GM23338 (cell line): ENCODE results near the gene DAPK1. TPM values are rescaled to one million over a fixed set of nuclear protein-coding genes. Genes with fewer than 3 reads are reported as not detected.

ENCODE experiments used
- ATAC-seq: fragments of 200-7000 bp; cut with Tn5 transposase; 3 replicates; pipeline ENCODE4 v1.9.1; 2020
- DNase-seq: peaks from one replicate; pipeline ENCODE4 v3.0.0-alpha.2; 2015; ENCODE audit warnings: low spot score
- H2AFZ ChIP-seq: fragments of 200-600 bp; sonication (generic); 2 replicates; pipeline ENCODE4 v1.8.0; 2016; ENCODE audit warnings: antibody characterized with exemption, mild to moderate bottlenecking, moderate library complexity
- H3F3A ChIP-seq: fragments of 200-600 bp; sonication (generic); replicated peaks from 2 replicates; pipeline ENCODE4 v1.8.0; 2017; ENCODE audit warnings: antibody characterized with exemption, mixed run types, low read depth
- H3K27ac ChIP-seq: fragments of 200-600 bp; sonication (generic); 2 replicates; pipeline ENCODE4 v1.6.1; 2016; ENCODE audit warnings: low read depth
- H3K27me3 ChIP-seq: fragments of 200-600 bp; sonication (generic); 2 replicates; pipeline ENCODE4 v1.8.0; 2016; ENCODE audit warnings: mild to moderate bottlenecking, mixed run types, moderate library complexity; ENCODE audit not compliant: insufficient read depth
- H3K36me3 ChIP-seq: fragments of 200-600 bp; sonication (generic); 2 replicates; pipeline ENCODE4 v1.8.0; 2016; ENCODE audit warnings: mild to moderate bottlenecking; ENCODE audit not compliant: insufficient read depth
- H3K4me1 ChIP-seq: fragments of 200-600 bp; sonication (generic); 2 replicates; pipeline ENCODE4 v1.8.0; 2016; ENCODE audit warnings: mild to moderate bottlenecking, moderate library complexity; ENCODE audit not compliant: insufficient read depth
- H3K4me2 ChIP-seq: fragments of 200-600 bp; sonication (generic); 2 replicates; pipeline ENCODE4 v1.7.1; 2017; ENCODE audit warnings: mixed run types
- H3K4me3 ChIP-seq: fragments of 200-600 bp; sonication (generic); 2 replicates; pipeline ENCODE4 v1.6.1; 2016; ENCODE audit warnings: mixed run types
- H3K79me2 ChIP-seq: fragments of 200-600 bp; sonication (generic); replicated peaks from 2 replicates; pipeline ENCODE4 v1.8.0; 2017; ENCODE audit warnings: mild to moderate bottlenecking; ENCODE audit not compliant: insufficient read depth
- H3K9me2 ChIP-seq: fragments of 200-600 bp; sonication (generic); 2 replicates; pipeline ENCODE4 v1.8.0; 2017; ENCODE audit not compliant: insufficient read depth
- H4K20me1 ChIP-seq: fragments of 200-600 bp; sonication (generic); replicated peaks from 2 replicates; pipeline ENCODE4 v1.8.0; 2017; ENCODE audit warnings: mild to moderate bottlenecking; ENCODE audit not compliant: insufficient read depth
- H3K27ac Mint-ChIP-seq: 2 replicates; pipeline ENCODE4 v1.8.0; 2020; ENCODE audit warnings: inconsistent platforms, mild to moderate bottlenecking, moderate library complexity, mixed read lengths
- H3K27me3 Mint-ChIP-seq: 3 replicates; pipeline ENCODE4 v1.8.0; 2022; ENCODE audit warnings: low read depth, mild to moderate bottlenecking, moderate library complexity, mixed read lengths, inconsistent platforms; ENCODE audit not compliant: insufficient read depth, poor library complexity
- H3K36me3 Mint-ChIP-seq: 3 replicates; pipeline ENCODE4 v1.8.0; 2021; ENCODE audit warnings: low read depth, mild to moderate bottlenecking, inconsistent platforms, moderate library complexity, mixed read lengths
- H3K4me1 Mint-ChIP-seq: 3 replicates; pipeline ENCODE4 v1.8.0; 2020; ENCODE audit warnings: mild to moderate bottlenecking, inconsistent platforms, mixed read lengths
- H3K4me3 Mint-ChIP-seq: 3 replicates; pipeline ENCODE4 v1.8.0; 2021; ENCODE audit warnings: moderate library complexity, mild to moderate bottlenecking, inconsistent platforms, mixed read lengths
- H3K9me3 Mint-ChIP-seq: 3 replicates; pipeline ENCODE4 v1.8.0; 2020; ENCODE audit warnings: moderate library complexity, mild to moderate bottlenecking, inconsistent platforms, mixed read lengths
- STAT1 ChIP-seq: IDR thresholded peaks from one replicate; pipeline ENCODE4 v1.6.1; 2016; ENCODE audit warnings: antibody characterized with exemption; ENCODE audit not compliant: unreplicated experiment
- ZNF114 ChIP-seq: fragments of 250-450 bp; sonication (Bioruptor Pico); IDR thresholded peaks from 2 replicates; pipeline ENCODE4 v1.5.0; 2020; ENCODE audit warnings: mild to moderate bottlenecking, moderate library complexity
- ZNF462 ChIP-seq: fragments of 250-450 bp; sonication (Bioruptor Pico); IDR thresholded peaks from 2 replicates; pipeline ENCODE4 v1.5.0; 2020; ENCODE audit warnings: mild to moderate bottlenecking, moderate library complexity
- polyA plus RNA-seq: library from polyadenylated mRNA; unstranded; fragments of >200 nt; fragmentation: Nextera tagmentation; extraction: Ambion mirVana; gene quantifications from 2 replicates; pipeline ENCODE4 v1.2.1, GENCODE V29; 2016
- total RNA-seq: library from RNA; depleted of rRNA; stranded (reverse); fragments of >200 nt; shearing (Covaris generic); gene quantifications from 2 replicates; pipeline ENCODE4 v1.2.3, GENCODE V29; 2014
- TF ChIP-seq, protein P1 (sequence below), 2 experiments: fragments of 200-600 bp in 1 of 2; sonication (generic) in 1 of 2; conservative IDR thresholded peaks; 2 replicates each; pipeline versions ENCODE4 v1.5.1 to v1.6.1; 2016 to 2017; ENCODE audit warnings: antibody characterized with exemption in 2 of 2, low read depth in 2 of 2, mild to moderate bottlenecking in 2 of 2, moderate library complexity in 1 of 2

Gene DAPK1
- total and polyA plus RNA-seq, 2 experiments from 2014 or later = 37.0 to 134 TPM

GRCh38 chr9:87540444-87541105 is 42.9 kb downstream of the DAPK1 start:
- H3K4me3 Mint-ChIP-seq = no peak overlapping the region
- H3K36me3 ChIP-seq = no peaks in the 10 kb centered on the region
- DNase-seq = no peak
- H3K4me1 Mint-ChIP-seq = peaks cover 22% of the 10 kb centered on the region
- no peak overlapping the region for H3K27ac ChIP-seq
- H2AFZ ChIP-seq = no peak overlapping the region
- no peaks in the 10 kb centered on the region for H3K9me3 Mint-ChIP-seq
- H3K4me1 ChIP-seq = peaks cover 16% of the 10 kb centered on the region
- peaks cover 29% of the 10 kb centered on the region for H4K20me1 ChIP-seq
- no peak overlapping the region for H3K27ac Mint-ChIP-seq
- H3K27me3 ChIP-seq = no peaks in the 10 kb centered on the region
- peaks cover 23% of the 10 kb centered on the region for H3K36me3 Mint-ChIP-seq
- H3K27me3 Mint-ChIP-seq = no peaks in the 10 kb centered on the region
- H3K4me2 ChIP-seq = no peak overlapping the region
- no peaks in the 10 kb centered on the region for H3K9me2 ChIP-seq
- ATAC-seq = no peak
- peaks cover 86% of the 10 kb centered on the region for H3K79me2 ChIP-seq
- H3K4me3 ChIP-seq = no peak overlapping the region
- no peaks in the 10 kb centered on the region; the same call in 1 of the 2 replicates for H3F3A ChIP-seq
- TF ChIP-seq ZNF114 (CRISPR knock-in tag) = no peak
- TF ChIP-seq, protein P1, sequence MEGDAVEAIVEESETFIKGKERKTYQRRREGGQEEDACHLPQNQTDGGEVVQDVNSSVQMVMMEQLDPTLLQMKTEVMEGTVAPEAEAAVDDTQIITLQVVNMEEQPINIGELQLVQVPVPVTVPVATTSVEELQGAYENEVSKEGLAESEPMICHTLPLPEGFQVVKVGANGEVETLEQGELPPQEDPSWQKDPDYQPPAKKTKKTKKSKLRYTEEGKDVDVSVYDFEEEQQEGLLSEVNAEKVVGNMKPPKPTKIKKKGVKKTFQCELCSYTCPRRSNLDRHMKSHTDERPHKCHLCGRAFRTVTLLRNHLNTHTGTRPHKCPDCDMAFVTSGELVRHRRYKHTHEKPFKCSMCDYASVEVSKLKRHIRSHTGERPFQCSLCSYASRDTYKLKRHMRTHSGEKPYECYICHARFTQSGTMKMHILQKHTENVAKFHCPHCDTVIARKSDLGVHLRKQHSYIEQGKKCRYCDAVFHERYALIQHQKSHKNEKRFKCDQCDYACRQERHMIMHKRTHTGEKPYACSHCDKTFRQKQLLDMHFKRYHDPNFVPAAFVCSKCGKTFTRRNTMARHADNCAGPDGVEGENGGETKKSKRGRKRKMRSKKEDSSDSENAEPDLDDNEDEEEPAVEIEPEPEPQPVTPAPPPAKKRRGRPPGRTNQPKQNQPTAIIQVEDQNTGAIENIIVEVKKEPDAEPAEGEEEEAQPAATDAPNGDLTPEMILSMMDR (conservative IDR thresholded peaks at IDR 0.05; ENCODE audit: low read depth in 2 of 2) = no peak
- TF ChIP-seq STAT1 = no peak
- TF ChIP-seq ZNF462 (CRISPR knock-in tag) = no peak
